Measurements from ENCODE around the gene SCAMP5. TPM values are rescaled to one million over a fixed set of nuclear protein-coding genes. Genes with fewer than 3 reads are reported as not detected.

SCAMP5 gene
- total and polyA plus RNA-seq, 2 donors: 2.3 to 8.4 TPM

DNA sequence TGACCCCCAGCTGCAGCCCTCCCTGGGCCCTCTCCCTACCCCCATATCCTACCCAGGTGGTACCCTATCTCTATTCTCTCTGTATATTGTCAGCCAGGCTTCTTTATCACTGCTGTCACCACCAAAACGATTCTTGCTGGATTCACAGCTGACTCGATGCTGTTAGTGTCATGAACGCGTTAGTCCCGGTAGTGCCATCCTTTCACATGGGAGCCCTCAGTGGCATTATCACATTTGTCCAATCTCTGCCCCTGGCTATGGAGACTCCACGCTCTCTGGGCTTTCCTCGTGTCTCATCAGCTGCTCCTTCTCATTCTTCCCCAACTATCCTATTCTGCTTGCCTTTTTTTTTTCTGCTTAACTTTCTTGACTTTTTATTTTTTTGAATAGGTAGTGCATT, 7.0 kb downstream of the SCAMP5 start:
- Histone ChIP-seq H3K36me3 (ENCODE audit: control insufficient read depth in 2 of 2, insufficient read depth in 2 of 2, low read length in 1 of 2) (no peaks in the 10 kb centered on the region), H3K9me3 (ENCODE audit: control insufficient read depth in 2 of 2, insufficient read depth in 1 of 2, low read length in 1 of 2) (no peaks in the 10 kb centered on the region), H3K27ac (ENCODE audit: low read depth in 1 of 2, low read length in 1 of 2) (no peak overlapping the region), H3K4me1 (ENCODE audit: control insufficient read depth in 2 of 2, insufficient read depth in 2 of 2, low read length in 2 of 2) (no peaks in the 10 kb centered on the region), H3K4me3 (ENCODE audit: low read length in 2 of 2) (no peak overlapping the region), H3K27me3 (ENCODE audit: control insufficient read depth in 2 of 2, insufficient read depth in 1 of 2, low read length in 1 of 2) (peaks cover 0 to 12% of the 10 kb centered on the region in 2 donors)
- DNase-seq (ENCODE audit: low read depth in 6 of 9, low spot score in 9 of 9): no peak
- WGBS: 88% methylated on average over 7 of the region's 7 CpGs

DNA sequence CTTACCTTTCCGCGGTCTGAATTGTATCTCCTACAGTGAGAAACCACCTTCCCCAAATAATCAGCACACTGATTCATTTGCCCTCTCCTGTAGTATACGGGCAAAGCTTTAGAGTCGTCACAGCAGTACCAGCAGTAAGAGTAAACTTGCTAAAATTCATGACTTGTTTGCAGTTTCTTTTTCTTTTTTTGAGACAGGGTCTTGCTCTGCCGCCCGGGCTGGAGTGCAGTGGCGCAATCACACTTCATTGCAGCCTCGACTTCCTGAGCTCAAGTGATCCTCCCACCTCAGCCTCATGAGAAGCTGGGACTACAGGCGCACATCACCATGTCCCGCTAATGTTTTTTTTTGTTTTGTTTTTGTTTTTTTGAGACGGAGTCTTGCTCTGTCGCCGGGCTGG, 11.9 kb downstream of the SCAMP5 start:
- WGBS: 89% methylated on average over 13 of the region's 13 CpGs
- no peak for DNase-seq (ENCODE audit: low read depth in 6 of 9, low spot score in 9 of 9)
- no peaks in the 10 kb centered on the region for H3K27me3 ChIP-seq (ENCODE audit: control insufficient read depth in 2 of 2, insufficient read depth in 1 of 2, low read length in 1 of 2)
- no peaks in the 10 kb centered on the region for H3K9me3 ChIP-seq (ENCODE audit: control insufficient read depth in 2 of 2, insufficient read depth in 1 of 2, low read length in 1 of 2)
- no peak overlapping the region for H3K27ac ChIP-seq (ENCODE audit: low read depth in 1 of 2, low read length in 1 of 2)
- H3K4me1 ChIP-seq (ENCODE audit: control insufficient read depth in 2 of 2, insufficient read depth in 2 of 2, low read length in 2 of 2): no peaks in the 10 kb centered on the region
- H3K36me3 ChIP-seq (ENCODE audit: control insufficient read depth in 2 of 2, insufficient read depth in 2 of 2, low read length in 1 of 2): no peaks in the 10 kb centered on the region
- no peak overlapping the region for H3K4me3 ChIP-seq (ENCODE audit: low read length in 2 of 2)

DNA sequence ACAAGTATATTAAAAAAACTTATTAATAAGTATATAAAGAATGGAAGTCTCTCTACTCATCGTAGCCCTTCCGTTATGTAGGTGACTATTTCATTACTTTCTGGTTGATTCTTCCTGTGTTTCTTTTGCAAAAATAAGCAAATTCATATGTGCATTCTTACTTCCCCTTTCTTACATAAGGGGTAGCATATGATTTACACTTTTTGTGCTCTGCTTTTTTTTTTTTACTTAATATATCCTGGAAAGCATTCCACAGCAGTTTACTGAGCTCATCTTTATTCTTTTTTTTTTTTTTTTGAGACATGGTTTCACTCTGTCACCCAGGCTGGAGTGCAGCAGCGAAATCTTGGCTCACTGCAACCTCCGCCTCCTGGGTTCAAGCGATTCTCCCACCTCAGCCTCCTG, 12.9 kb downstream of the SCAMP5 start:
- H3K36me3 ChIP-seq (ENCODE audit: control insufficient read depth in 2 of 2, insufficient read depth in 2 of 2, low read length in 1 of 2): no peaks in the 10 kb centered on the region
- no peaks in the 10 kb centered on the region for H3K27me3 ChIP-seq (ENCODE audit: control insufficient read depth in 2 of 2, insufficient read depth in 1 of 2, low read length in 1 of 2)
- H3K27ac ChIP-seq (ENCODE audit: low read depth in 1 of 2, low read length in 1 of 2): no peak overlapping the region
- no peaks in the 10 kb centered on the region for H3K9me3 ChIP-seq (ENCODE audit: control insufficient read depth in 2 of 2, insufficient read depth in 1 of 2, low read length in 1 of 2)
- H3K4me1 ChIP-seq (ENCODE audit: control insufficient read depth in 2 of 2, insufficient read depth in 2 of 2, low read length in 2 of 2): no peaks in the 10 kb centered on the region
- H3K4me3 ChIP-seq (ENCODE audit: low read length in 2 of 2): no peak overlapping the region
- no peak for DNase-seq (ENCODE audit: low read depth in 6 of 9, low spot score in 9 of 9)
- WGBS: 18% methylated on average over 5 of the region's 5 CpGs

DNA sequence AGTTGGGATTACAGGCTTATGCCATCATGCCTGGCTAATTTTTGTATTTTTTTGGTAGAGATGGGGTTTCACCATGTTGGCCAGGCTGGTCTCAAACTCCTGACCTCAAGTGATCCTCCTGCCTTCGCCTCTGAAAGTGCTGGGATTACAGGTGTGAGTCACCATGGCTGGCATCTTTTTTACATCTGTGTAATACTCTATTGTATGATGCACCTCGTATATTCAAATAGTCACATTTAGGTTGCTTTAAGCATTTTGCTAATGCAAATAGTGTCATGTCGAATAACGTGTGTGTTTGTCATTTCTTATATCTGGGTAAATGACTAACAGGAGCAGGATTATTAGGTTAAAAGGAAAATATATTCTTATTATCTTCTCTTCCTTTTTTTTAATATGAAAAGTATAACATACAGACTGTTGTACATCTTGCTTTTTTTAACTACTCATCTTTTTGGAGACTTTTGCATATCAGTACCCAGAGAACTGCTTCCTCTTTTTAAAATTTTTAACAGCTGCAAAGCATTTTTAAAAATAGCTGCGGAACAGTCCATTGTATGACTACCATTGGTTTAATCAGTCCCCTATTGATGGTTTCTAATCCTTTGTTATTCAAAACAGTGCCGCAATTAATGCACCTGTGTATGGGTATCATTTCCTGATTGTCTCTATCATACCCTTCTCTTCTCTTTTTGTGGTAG, 13.4 kb downstream of the SCAMP5 start:
- Histone ChIP-seq H3K9me3 (ENCODE audit: control insufficient read depth in 2 of 2, insufficient read depth in 1 of 2, low read length in 1 of 2) (no peaks in the 10 kb centered on the region), H3K36me3 (ENCODE audit: control insufficient read depth in 2 of 2, insufficient read depth in 2 of 2, low read length in 1 of 2) (no peaks in the 10 kb centered on the region), H3K27ac (ENCODE audit: low read depth in 1 of 2, low read length in 1 of 2) (no peak overlapping the region), H3K4me3 (ENCODE audit: low read length in 2 of 2) (no peak overlapping the region), H3K4me1 (ENCODE audit: control insufficient read depth in 2 of 2, insufficient read depth in 2 of 2, low read length in 2 of 2) (no peaks in the 10 kb centered on the region), H3K27me3 (ENCODE audit: control insufficient read depth in 2 of 2, insufficient read depth in 1 of 2, low read length in 1 of 2) (no peaks in the 10 kb centered on the region)
- WGBS: 24% methylated on average over 6 of the region's 6 CpGs
- no peak for DNase-seq (ENCODE audit: low read depth in 6 of 9, low spot score in 9 of 9)

DNA sequence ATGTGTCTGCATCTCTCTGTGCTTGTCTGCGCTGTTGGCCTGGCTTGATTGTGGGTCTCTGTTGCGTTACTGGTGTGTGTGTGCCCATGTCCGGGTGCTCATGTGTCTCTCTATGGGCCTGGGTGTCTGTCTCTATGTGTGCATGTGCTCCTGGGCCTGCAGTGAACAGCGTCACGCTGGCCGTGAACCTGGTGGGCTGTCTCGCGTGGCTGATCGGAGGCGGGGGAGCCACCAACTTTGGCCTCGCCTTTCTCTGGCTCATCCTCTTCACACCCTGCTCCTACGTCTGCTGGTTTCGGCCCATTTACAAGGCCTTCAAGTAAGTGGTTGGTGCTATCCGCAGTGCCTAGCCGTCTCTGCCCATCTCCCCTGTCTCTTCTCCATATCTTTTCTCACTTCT, 21.1 kb downstream of the SCAMP5 start:
- Histone ChIP-seq H3K36me3 (ENCODE audit: control insufficient read depth in 2 of 2, insufficient read depth in 2 of 2, low read length in 1 of 2) (no peaks in the 10 kb centered on the region), H3K4me1 (ENCODE audit: control insufficient read depth in 2 of 2, insufficient read depth in 2 of 2, low read length in 2 of 2) (no peaks in the 10 kb centered on the region), H3K9me3 (ENCODE audit: control insufficient read depth in 2 of 2, insufficient read depth in 1 of 2, low read length in 1 of 2) (no peaks in the 10 kb centered on the region), H3K27me3 (ENCODE audit: control insufficient read depth in 2 of 2, insufficient read depth in 1 of 2, low read length in 1 of 2) (no peaks in the 10 kb centered on the region), H3K4me3 (ENCODE audit: low read length in 2 of 2) (no peak overlapping the region), H3K27ac (ENCODE audit: low read depth in 1 of 2, low read length in 1 of 2) (no peak overlapping the region)
- 95% methylated on average over 15 of the region's 15 CpGs for WGBS
- no peak for DNase-seq (ENCODE audit: low read depth in 6 of 9, low spot score in 9 of 9)

DNA sequence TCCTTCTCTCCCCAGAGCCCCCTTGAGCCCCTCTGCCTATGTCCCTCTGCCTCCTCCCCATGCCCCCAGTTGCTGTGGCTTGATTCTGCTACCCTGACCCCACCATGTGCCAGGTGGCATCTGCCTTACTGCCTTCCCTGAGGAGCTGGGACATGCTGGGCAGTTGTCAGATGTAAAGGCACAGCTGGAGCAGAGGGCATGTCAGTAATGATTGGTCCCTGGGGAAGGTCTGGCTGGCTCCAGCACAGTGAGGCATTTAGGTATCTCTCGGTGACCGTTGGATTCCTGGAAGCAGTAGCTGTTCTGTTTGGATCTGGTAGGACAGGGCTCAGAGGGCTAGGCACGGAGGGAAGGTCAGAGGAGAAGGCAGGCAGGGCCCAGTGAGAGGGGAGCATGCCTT, 24.6 kb downstream of the SCAMP5 start:
- Histone ChIP-seq H3K27me3 (ENCODE audit: control insufficient read depth in 2 of 2, insufficient read depth in 1 of 2, low read length in 1 of 2) (no peaks in the 10 kb centered on the region), H3K36me3 (ENCODE audit: control insufficient read depth in 2 of 2, insufficient read depth in 2 of 2, low read length in 1 of 2) (no peaks in the 10 kb centered on the region)
- DNase-seq (ENCODE audit: low read depth in 6 of 9, low spot score in 9 of 9): no peak

DNA sequence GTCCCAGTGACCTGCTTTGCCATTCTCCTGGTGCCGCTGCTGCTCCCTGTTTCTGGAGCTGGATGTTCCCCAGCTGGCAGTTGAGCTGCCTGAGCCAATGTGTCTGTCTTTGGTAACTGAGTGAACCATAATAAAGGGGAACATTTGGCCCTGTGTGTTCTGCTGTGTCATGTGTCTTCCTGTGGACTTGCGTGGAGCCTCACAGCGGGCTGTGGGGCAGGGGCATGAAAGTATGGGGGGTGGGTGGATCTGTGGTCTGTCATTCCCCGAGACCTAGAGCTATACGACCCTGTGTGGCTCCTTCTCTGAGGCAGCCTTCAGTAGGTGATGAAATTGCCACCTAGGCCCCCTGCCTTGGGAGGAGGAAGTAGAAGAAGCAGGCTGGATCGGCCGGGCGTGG, 26.0 kb downstream of the SCAMP5 start:
- DNase-seq (ENCODE audit: low read depth in 6 of 9, low spot score in 9 of 9): no peak
- Histone ChIP-seq H3K36me3 (ENCODE audit: control insufficient read depth in 2 of 2, insufficient read depth in 2 of 2, low read length in 1 of 2) (no peaks in the 10 kb centered on the region), H3K4me3 (ENCODE audit: low read length in 2 of 2) (no peak overlapping the region), H3K27me3 (ENCODE audit: control insufficient read depth in 2 of 2, insufficient read depth in 1 of 2, low read length in 1 of 2) (no peaks in the 10 kb centered on the region), H3K27ac (ENCODE audit: low read depth in 1 of 2, low read length in 1 of 2) (no peak overlapping the region), H3K9me3 (ENCODE audit: control insufficient read depth in 2 of 2, insufficient read depth in 1 of 2, low read length in 1 of 2) (no peaks in the 10 kb centered on the region), H3K4me1 (ENCODE audit: control insufficient read depth in 2 of 2, insufficient read depth in 2 of 2, low read length in 2 of 2) (peaks cover 8 to 29% of the 10 kb centered on the region in 2 donors)
- 66% methylated on average over 8 of the region's 8 CpGs for WGBS

More for the DNA sequence above, 24.6 kb downstream of the SCAMP5 start:
- WGBS: 92% methylated on average over 3 of the region's 3 CpGs
- H3K27ac ChIP-seq (ENCODE audit: low read depth in 1 of 2, low read length in 1 of 2): no peak overlapping the region
- H3K4me1 ChIP-seq (ENCODE audit: control insufficient read depth in 2 of 2, insufficient read depth in 2 of 2, low read length in 2 of 2): peaks cover 8 to 17% of the 10 kb centered on the region in 2 donors
- no peak overlapping the region for H3K4me3 ChIP-seq (ENCODE audit: low read length in 2 of 2)
- H3K9me3 ChIP-seq (ENCODE audit: control insufficient read depth in 2 of 2, insufficient read depth in 1 of 2, low read length in 1 of 2): no peaks in the 10 kb centered on the region

DNA sequence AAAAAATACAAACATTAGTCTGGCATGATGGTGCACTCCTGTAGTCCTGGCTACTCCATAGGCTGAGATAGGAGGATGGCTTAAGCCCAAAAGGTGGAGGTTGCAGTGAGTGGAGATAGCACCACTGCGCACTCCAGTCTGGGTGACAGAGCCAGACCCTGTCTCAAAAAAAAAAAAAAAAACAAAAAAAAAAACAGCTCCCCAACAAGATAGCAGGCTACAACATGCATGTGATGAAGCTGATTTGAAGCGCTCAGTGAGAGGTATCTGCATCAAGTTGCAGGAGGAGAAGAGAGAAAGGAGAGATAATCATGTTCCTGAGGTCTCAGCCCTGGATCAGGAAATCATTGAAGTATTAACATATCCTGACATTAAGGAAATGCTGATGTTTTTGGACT, 27.4 kb downstream of the SCAMP5 start:
- WGBS: 96% methylated on average over 2 of the region's 2 CpGs
- Histone ChIP-seq H3K4me1 (ENCODE audit: control insufficient read depth in 2 of 2, insufficient read depth in 2 of 2, low read length in 2 of 2) (peaks cover 8 to 29% of the 10 kb centered on the region in 2 donors), H3K36me3 (ENCODE audit: control insufficient read depth in 2 of 2, insufficient read depth in 2 of 2, low read length in 1 of 2) (peaks cover 0 to 2% of the 10 kb centered on the region in 2 donors), H3K27ac (ENCODE audit: low read depth in 1 of 2, low read length in 1 of 2) (no peak overlapping the region), H3K27me3 (ENCODE audit: control insufficient read depth in 2 of 2, insufficient read depth in 1 of 2, low read length in 1 of 2) (no peaks in the 10 kb centered on the region), H3K9me3 (ENCODE audit: control insufficient read depth in 2 of 2, insufficient read depth in 1 of 2, low read length in 1 of 2) (no peaks in the 10 kb centered on the region), H3K4me3 (ENCODE audit: low read length in 2 of 2) (no peak overlapping the region)
- no peak for DNase-seq (ENCODE audit: low read depth in 6 of 9, low spot score in 9 of 9)

DNA sequence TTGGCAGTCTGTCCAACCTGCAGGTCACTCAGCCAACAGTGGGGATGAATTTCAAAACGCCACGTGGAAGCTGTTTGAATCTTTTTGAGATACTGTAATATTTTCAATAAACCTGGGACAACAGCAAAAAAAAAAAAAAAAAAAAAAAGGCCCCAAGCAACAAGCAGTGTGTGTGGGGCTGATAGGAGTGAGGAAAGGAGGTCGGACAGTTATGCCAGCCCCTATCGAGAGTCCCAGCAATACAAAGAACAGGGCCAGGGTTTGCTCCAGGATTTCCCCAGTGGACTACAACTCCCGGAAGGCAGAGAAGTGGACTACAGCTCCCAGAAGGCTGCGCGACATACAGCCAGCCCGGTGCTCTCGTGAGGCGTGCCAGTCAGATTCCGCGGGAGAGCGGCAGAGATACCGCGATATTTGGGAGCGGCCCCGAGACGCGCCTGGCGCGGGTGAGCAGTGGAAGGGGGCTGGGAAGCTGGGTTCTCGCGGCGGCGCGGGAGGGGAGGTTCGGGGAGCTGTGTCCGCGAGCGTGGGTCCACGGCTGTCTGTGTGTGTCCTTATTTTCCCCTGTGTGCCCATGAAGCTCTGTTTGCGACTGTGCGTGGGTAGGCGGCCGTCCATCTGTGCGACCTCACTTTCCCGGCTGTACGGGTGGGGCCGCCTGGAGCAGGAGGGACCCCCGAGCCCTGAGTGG, 28.0 kb downstream of the SCAMP5 start, which contains the start of gene PPCDC:
PPCDC (plus strand) TSS at position 410 of the 691 bp plus-strand sequence. CDS start 4,729 bp downstream, outside the sequence.
- peaks cover 8 to 30% of the 10 kb centered on the region in 2 donors for H3K4me1 ChIP-seq (ENCODE audit: control insufficient read depth in 2 of 2, insufficient read depth in 2 of 2, low read length in 2 of 2)
- no peaks in the 10 kb centered on the region for H3K27me3 ChIP-seq (ENCODE audit: control insufficient read depth in 2 of 2, insufficient read depth in 1 of 2, low read length in 1 of 2)
- no peaks in the 10 kb centered on the region for H3K9me3 ChIP-seq (ENCODE audit: control insufficient read depth in 2 of 2, insufficient read depth in 1 of 2, low read length in 1 of 2)
- peak within 1 kb of the TSS; percentile 79 to 80 for H3K4me3 ChIP-seq (ENCODE audit: low read length in 2 of 2)
- peak; percentile 86 to 97 (median 92) for DNase-seq (ENCODE audit: low read depth in 6 of 9, low spot score in 9 of 9)
- H3K36me3 ChIP-seq (ENCODE audit: control insufficient read depth in 2 of 2, insufficient read depth in 2 of 2, low read length in 1 of 2): peaks cover 0 to 5% of the 10 kb centered on the region in 2 donors
- peak within 1 kb of the TSS; percentile 70 to 86 for H3K27ac ChIP-seq (ENCODE audit: low read depth in 1 of 2, low read length in 1 of 2)
- WGBS: 4% methylated on average over 40 of the region's 40 CpGs

Measured in thymus (tissue), 11 donors.